Activated gamma-delta T cell treated with Interleukin-2 at 50 U/mL for 16 hours (primary cell): ENCODE data around the gene HAPLN3.

Source experiments
- DNase-seq: peaks from one replicate; pipeline ENCODE4 v3.0.0-alpha.2; 2020

HAPLN3 gene

GRCh38 chr15:88891540-88892254, 3.6 kb downstream of the HAPLN3 start:
- no peak for DNase-seq

GRCh38 chr15:88890495-88890894, 4.8 kb downstream of the HAPLN3 start:
- DNase-seq: no peak

GRCh38 chr15:88888719-88889118, 6.6 kb downstream of the HAPLN3 start:
- DNase-seq: no peak

GRCh38 chr15:88887068-88887580, 8.2 kb downstream of the HAPLN3 start:
- DNase-seq: no peak

- no peak for DNase-seq
Observed at GRCh38 chr15:88882785-88883184, 12.6 kb downstream of the HAPLN3 start.

GRCh38 chr15:88881775-88882174, 13.6 kb downstream of the HAPLN3 start:
- no peak for DNase-seq

GRCh38 chr15:88880944-88881740, 14.2 kb downstream of the HAPLN3 start:
- DNase-seq: no peak

GRCh38 chr15:88878720-88879184, 16.6 kb downstream of the HAPLN3 start:
- DNase-seq: peak; percentile 18

- no peak for DNase-seq
Observed at GRCh38 chr15:88877906-88878305, 17.4 kb downstream of the HAPLN3 start.

GRCh38 chr15:88877415-88877814, 17.9 kb downstream of the HAPLN3 start:
- no peak for DNase-seq

GRCh38 chr15:88876573-88876972, 18.8 kb downstream of the HAPLN3 start:
- DNase-seq: no peak

GRCh38 chr15:88874684-88875083, 20.7 kb downstream of the HAPLN3 start:
- DNase-seq: no peak

- DNase-seq: no peak
Observed at GRCh38 chr15:88874275-88874674, 21.1 kb downstream of the HAPLN3 start.

- no peak for DNase-seq
Observed at GRCh38 chr15:88873786-88874185, 21.6 kb downstream of the HAPLN3 start.

- DNase-seq: no peak
Observed at GRCh38 chr15:88872706-88873105, 22.6 kb downstream of the HAPLN3 start.

- DNase-seq: no peak
Observed at GRCh38 chr15:88872106-88872505, 23.2 kb downstream of the HAPLN3 start.

GRCh38 chr15:88871313-88871712, 24.0 kb downstream of the HAPLN3 start:
- DNase-seq: no peak

GRCh38 chr15:88866295-88866881, 29.0 kb downstream of the HAPLN3 start:
- DNase-seq: no peak

- no peak for DNase-seq
Observed at GRCh38 chr15:88865498-88866099, 29.7 kb downstream of the HAPLN3 start.

- DNase-seq: no peak
Observed at GRCh38 chr15:88864861-88865497, 30.4 kb downstream of the HAPLN3 start.

GRCh38 chr15:88863412-88863811, 31.9 kb downstream of the HAPLN3 start:
- DNase-seq: no peak

- DNase-seq: no peak
Observed at GRCh38 chr15:88860212-88860611, 35.1 kb downstream of the HAPLN3 start.

- DNase-seq: no peak
Observed at GRCh38 chr15:88859550-88859949, 35.8 kb downstream of the HAPLN3 start.
